CD4-positive, alpha-beta T cell treated with Interleukin-1 beta for 1 hour (primary cell): ENCODE measurements around the gene CCDC127.
"Not testable (repeated sequence)": the region's sequence is repeated elsewhere in the genome, so short reads cannot be mapped to it uniquely, and the experiment has no call there.

Experiments used
- DNase-seq, 2 donors: peaks; one replicate each; pipeline ENCODE4 v3.0.0-alpha.2; 2020 to 2022

CCDC127 gene

GRCh38 chr5:170971-171800 lies 46.8 kb downstream of the CCDC127 start:
- no peak for DNase-seq

- no peak for DNase-seq
Observed at GRCh38 chr5:169728-170094, 48.2 kb downstream of the CCDC127 start.

- no peak for DNase-seq
Observed at GRCh38 chr5:169071-169727, 48.8 kb downstream of the CCDC127 start.

- no peak for DNase-seq
Observed at GRCh38 chr5:167982-168660, 49.8 kb downstream of the CCDC127 start.

DNA sequence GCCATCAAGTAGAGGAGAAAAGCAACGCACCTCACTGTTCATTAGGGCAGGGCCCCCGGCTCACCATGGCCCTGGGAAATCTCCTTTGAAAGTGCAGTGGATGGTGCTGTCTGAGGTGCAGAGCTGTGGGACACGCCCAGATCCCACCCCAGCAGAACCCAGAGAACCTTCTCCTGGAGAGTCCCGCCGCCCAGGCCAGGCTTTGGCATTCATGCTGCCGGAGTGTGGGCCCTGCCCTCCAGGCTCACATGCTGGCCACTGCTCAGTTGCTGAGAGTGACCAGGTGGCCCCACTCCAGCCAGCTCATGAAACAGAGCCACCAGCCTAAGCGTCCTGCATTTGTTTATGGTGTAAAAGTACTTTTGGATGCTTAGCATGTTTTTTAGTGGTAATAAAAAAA lies 50.4 kb downstream of the CCDC127 start:
- no peak for DNase-seq

DNA sequence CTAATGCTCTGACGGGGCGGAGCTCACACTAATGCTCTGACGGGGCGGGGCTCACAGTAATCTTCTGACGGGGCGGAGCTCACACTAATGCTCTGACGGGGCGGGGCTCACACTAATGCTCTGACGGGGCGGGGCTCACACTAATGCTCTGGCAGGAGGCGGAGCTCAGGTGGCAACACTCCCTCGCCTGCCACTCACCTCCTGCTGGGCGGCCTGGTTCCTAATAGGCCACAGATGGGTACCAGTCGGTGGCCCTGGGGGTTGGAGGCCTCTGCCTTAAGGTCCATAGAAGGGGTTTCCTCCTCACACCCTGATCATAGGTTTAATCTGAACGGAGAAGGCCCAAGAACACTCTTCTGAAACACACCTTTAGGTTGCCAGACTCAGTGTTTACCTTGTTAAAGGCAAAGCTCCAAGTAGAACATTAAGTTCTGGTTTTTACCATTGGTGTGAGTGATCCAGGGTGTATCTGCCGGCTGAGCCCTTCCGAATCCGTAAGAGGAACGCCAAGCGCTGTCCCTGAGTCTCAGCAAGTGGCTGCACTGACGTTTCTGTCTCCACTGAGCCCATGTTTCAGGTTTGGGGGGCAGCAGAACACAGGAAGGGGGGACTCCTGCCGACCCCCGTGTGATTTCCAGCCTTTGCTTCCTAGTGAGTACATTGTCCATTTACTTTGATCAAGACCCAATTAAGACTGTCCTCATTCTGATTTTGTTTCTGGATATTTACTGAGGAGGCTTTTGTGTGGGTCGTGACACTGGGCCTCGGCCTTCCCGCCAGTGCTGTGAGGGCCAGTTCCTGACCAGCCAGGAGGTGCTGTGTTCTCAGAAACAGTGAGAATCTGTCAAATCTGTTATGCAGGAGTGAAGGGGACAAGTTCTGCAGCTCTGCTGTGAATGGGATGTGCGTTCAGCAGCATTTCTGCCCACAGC lies 51.2 kb downstream of the CCDC127 start:
- DNase-seq = no peak

GRCh38 chr5:164783-165182 lies 53.2 kb downstream of the CCDC127 start:
- DNase-seq = not testable (repeated sequence)

DNA sequence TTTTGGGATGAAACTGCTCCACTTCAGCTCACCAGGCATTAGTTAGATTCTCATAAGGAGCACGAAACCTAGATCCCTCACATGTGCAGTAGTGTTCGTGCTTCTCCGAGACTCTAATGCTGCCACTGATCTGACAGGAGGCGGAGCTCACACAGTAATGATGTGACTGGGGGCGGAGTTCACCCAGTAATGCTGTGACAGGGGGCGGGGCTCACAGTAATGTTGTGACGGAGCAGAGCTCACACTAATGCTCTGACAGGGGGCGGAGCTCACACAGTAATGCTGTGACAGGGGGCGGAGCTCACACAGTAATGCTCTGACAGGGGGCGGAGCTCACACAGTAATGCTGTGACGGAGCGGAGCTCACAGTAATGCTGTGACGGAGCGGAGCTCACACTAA lies 53.7 kb downstream of the CCDC127 start:
- DNase-seq = no peak

DNA sequence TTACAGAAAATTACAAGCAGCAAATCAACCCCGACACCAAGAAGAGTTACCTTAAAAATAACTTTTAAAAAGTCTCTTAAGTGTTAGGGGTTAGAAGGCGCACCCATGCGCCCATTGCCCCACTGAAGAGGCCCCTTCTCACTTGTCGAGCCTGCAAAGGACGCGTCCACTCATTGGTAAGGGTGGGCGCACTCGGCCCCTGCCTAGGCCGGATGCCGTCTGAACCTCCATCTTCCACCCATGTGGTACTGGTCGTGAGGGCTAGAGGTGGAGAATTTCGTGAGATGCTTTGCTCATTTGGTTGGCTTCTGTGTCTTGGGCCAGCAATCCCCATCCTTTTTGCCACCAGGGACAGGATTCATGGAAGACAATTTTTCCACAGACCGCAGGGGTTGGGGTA lies 54.1 kb downstream of the CCDC127 start:
- DNase-seq = no peak

GRCh38 chr5:163338-163620 lies 54.7 kb downstream of the CCDC127 start:
- no peak for DNase-seq

DNA sequence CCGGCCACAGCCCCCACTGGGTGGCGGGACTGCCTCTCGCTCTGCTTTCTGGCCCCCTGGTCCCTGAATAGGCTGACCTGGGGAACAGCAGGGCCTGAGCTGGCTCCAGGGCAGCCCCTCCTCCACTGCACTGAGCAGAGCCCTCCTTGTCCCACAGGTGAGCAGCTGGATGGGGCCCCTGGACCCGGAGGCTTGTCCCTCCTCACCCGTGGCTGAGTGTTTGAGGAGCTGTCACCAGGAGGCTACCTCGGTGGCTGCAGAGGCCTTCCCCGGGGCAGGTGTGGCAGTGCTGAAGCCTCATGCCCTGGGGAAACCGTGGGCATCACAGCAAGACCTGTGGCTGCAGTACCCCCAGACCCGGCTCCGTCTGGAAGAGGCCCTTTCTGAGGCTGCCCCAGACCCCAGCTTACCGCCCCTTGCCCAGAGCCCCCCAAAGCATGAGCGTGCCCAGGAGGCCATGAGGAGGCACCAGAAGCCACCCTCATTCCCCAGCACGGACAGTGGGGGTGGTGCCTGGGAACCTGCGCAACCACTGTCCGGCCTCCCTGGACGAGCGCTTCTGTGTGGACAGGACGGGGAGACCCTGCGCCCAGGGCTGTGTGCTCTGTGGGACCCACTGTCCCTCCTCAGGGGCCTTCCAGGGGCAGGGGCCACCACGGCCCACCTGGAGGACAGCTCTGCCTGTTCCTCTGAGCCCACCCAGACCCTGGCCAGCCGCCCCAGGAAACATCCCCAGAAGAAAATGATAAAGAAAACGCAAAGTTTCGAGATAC lies 55.2 kb downstream of the CCDC127 start:
- no peak for DNase-seq

GRCh38 chr5:162190-162564 lies 55.8 kb downstream of the CCDC127 start:
- no peak for DNase-seq

DNA sequence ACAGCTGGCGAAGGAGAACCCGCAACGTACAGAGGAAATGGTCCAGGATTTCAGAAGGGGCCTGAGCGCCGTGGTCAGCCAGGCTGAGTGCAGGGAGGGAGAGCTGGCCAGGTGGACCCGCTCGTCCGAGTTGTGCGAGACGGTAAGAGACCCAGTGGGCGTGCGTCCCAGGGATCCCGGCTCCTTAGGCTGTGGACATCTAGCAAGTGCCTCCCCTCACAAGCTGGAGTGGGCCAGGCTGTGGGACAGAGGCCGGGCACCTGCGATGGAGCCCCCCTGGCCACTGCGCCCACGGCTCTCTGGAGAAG lies 56.2 kb downstream of the CCDC127 start:
- no peak for DNase-seq

- no peak for DNase-seq
Observed at GRCh38 chr5:160921-161802, 56.8 kb downstream of the CCDC127 start.

GRCh38 chr5:160173-160510 lies 57.8 kb downstream of the CCDC127 start:
- DNase-seq = no peak

GRCh38 chr5:159448-160172 lies 58.3 kb downstream of the CCDC127 start:
- DNase-seq = no peak

GRCh38 chr5:158807-159447 lies 59.0 kb downstream of the CCDC127 start:
- no peak for DNase-seq

GRCh38 chr5:157801-158200 lies 60.2 kb downstream of the CCDC127 start:
- DNase-seq = no peak

DNA sequence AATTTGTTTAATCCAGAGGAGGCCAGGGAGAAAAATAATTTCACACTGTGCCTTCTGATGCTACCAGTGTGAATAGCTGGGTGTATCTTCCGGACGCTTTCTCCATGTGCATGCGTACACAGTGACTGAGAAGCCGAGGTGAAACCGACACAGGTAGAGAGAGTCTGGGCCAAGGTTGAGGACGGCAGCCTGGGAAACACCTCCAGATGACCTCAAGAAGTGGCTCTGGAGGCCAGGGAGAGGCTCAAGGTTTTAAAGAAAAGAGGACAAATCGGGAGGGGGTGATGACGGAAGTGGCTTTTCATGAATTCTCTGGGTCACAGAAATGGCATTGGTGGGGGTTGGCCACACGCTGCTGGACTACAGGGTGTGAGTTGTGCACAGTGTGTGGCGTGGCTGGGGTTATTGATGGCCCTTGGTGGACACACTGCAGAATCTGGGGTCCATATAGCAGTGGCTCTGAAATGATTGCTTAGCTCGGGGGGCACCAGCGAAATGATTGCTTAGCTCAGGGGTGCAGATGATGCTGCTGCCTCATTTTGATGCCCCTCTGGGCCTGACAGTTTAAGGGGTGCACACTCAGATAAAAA lies 60.7 kb downstream of the CCDC127 start:
- DNase-seq = no peak
